ENCODE results near the gene CARF.

GRCh38 chr2:202885190-202885589 lies 26.9 kb upstream of the CARF start:
- TF ChIP-seq CTCF (IDR thresholded peaks at IDR 0.05) (no peak), MXD4 (CRISPR knock-in tag; IDR thresholded peaks at IDR 0.05; ENCODE audit: borderline replicate concordance) (no peak), ATF2 (CRISPR knock-in tag; IDR thresholded peaks at IDR 0.05; ENCODE audit: borderline replicate concordance, low read depth) (no peak), PREB (CRISPR knock-in tag; IDR thresholded peaks at IDR 0.05; ENCODE audit: borderline replicate concordance) (no peak), ZNF317 (CRISPR knock-in tag; IDR thresholded peaks at IDR 0.05; ENCODE audit: borderline replicate concordance, low read depth) (no peak), IRF1 (CRISPR knock-in tag; IDR thresholded peaks at IDR 0.05) (no peak), ATF6 (CRISPR knock-in tag; IDR thresholded peaks at IDR 0.05) (no peak)

All from WTC11 (cell line).